Measurements from ENCODE around the gene EVI5.

- TF ChIP-seq CTCF (IDR thresholded peaks at IDR 0.05; ENCODE audit: borderline replicate concordance, extremely low read depth, low read length, poor library complexity, severe bottlenecking) (no peak), EZH2 (IDR thresholded peaks at IDR 0.05; ENCODE audit: borderline replicate concordance, low read depth, low read length, severe bottlenecking) (no peak)
Observed at GRCh38 chr1:92653605-92654381, 131.1 kb downstream of the EVI5 start.

Measured in DND-41 (cell line).